ENCODE data around the gene SLC36A3. TPM values are rescaled to one million over a fixed set of nuclear protein-coding genes. Genes with fewer than 3 reads are reported as not detected.
A peak's percentile ranks its signal among the peaks of the same experiment; 100 is the strongest.
"Not testable (repeated sequence)": the region's sequence is repeated elsewhere in the genome, so short reads cannot be mapped to it uniquely, and the experiment has no call there.

The SLC36A3 gene
- total RNA-seq, 2 donors from 2014 or later = not detected

DNA sequence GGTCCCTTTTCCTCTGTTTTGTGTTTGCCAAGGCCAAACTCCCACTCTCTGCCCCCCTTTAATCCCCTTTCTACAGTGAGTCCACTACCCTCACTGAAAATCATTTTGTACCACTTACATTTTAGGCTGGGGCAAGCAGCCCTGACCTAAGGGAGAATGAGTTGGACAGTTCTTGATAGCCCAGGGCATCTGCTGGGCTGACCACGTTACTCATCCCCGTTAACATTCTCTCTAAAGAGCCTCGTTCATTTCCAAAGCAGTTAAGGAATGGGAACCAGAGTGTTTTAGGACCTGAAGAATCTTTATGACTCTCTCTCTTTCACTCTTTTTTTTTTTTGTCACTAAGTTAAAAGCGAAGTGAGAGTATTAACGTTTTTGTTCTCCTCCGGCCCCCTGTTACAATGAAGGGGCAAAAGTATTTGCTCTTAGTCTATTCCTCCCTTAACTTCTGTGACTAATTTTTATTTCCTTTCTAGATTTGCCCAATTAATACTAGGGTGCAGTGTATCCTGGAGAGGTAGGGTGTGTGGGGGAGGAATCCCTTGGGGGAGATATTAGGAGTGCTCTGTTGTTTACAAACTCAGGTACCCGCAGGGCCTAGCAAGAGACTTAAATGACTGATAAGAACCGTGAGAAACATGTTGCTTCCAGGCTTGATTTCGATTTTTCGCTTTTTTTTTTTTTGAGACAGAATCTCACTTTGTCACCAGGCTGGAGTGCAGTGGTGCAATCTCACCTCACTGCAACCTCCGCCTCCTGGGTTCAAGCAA is 35.9 kb downstream of the SLC36A3 start:
- Mint-ChIP-seq H3K27ac (no peak overlapping the region), H3K36me3 (ENCODE audit: low read depth) (peaks cover 3% of the 10 kb centered on the region), H3K27me3 (no peaks in the 10 kb centered on the region)

GRCh38 chr5:151264113-151264512 is 39.5 kb downstream of the SLC36A3 start:
- H3K4me1 Mint-ChIP-seq = peaks cover 11% of the 10 kb centered on the region
- no peaks in the 10 kb centered on the region for H3K9me3 ChIP-seq (ENCODE audit: control insufficient read depth, low read length, poor library complexity, severe bottlenecking)
- H3K36me3 Mint-ChIP-seq (ENCODE audit: low read depth) = peaks cover 3% of the 10 kb centered on the region
- peak overlapping the region; percentile 69 for H3K27ac Mint-ChIP-seq
- ATAC-seq (no peak), DNase-seq (no peak)
- H3K4me3 Mint-ChIP-seq = no peak overlapping the region
- H3K27me3 Mint-ChIP-seq = no peaks in the 10 kb centered on the region

More for the DNA sequence above, 35.9 kb downstream of the SLC36A3 start:
- H3K4me3 Mint-ChIP-seq = no peak overlapping the region
- no peak for DNase-seq
- no peaks in the 10 kb centered on the region for H3K9me3 ChIP-seq (ENCODE audit: control insufficient read depth, low read length, poor library complexity, severe bottlenecking)
- H3K4me1 Mint-ChIP-seq = peaks cover 7% of the 10 kb centered on the region
- ATAC-seq = no peak

GRCh38 chr5:151262532-151262931 is 41.0 kb downstream of the SLC36A3 start:
- DNase-seq = no peak
- H3K9me3 ChIP-seq (ENCODE audit: control insufficient read depth, low read length, poor library complexity, severe bottlenecking) = no peaks in the 10 kb centered on the region
- peaks cover 17% of the 10 kb centered on the region for H3K4me1 Mint-ChIP-seq
- H3K27ac Mint-ChIP-seq = no peak overlapping the region
- peaks cover 3% of the 10 kb centered on the region for H3K36me3 Mint-ChIP-seq (ENCODE audit: low read depth)
- no peaks in the 10 kb centered on the region for H3K27me3 Mint-ChIP-seq
- no peak for ATAC-seq
- no peak overlapping the region for H3K4me3 Mint-ChIP-seq

- H3K36me3 Mint-ChIP-seq (ENCODE audit: low read depth) = peaks cover 2% of the 10 kb centered on the region
- H3K27me3 Mint-ChIP-seq = no peaks in the 10 kb centered on the region
- H3K4me1 Mint-ChIP-seq = peaks cover 25% of the 10 kb centered on the region
- H3K4me3 Mint-ChIP-seq = no peak overlapping the region
- no peaks in the 10 kb centered on the region for H3K9me3 ChIP-seq (ENCODE audit: control insufficient read depth, low read length, poor library complexity, severe bottlenecking)
- no peak for ATAC-seq
- H3K27ac Mint-ChIP-seq = no peak overlapping the region
- no peak for DNase-seq
Observed at GRCh38 chr5:151259931-151260330, 43.6 kb downstream of the SLC36A3 start.

- peak overlapping the region; percentile 14 for H3K27ac Mint-ChIP-seq
Observed at GRCh38 chr5:151258816-151259215, 44.8 kb downstream of the SLC36A3 start.

GRCh38 chr5:151258201-151258611 is 45.4 kb downstream of the SLC36A3 start:
- no peak for DNase-seq
- H3K9me3 ChIP-seq (ENCODE audit: control insufficient read depth, low read length, poor library complexity, severe bottlenecking) = no peaks in the 10 kb centered on the region
- ATAC-seq = no peak
- Mint-ChIP-seq H3K27me3 (no peaks in the 10 kb centered on the region), H3K4me1 (peaks cover 29% of the 10 kb centered on the region), H3K36me3 (ENCODE audit: low read depth) (no peaks in the 10 kb centered on the region), H3K27ac (peak overlapping the region; percentile 14), H3K4me3 (no peak overlapping the region)

More at GRCh38 chr5:151258816-151259215, 44.8 kb downstream of the SLC36A3 start:
- DNase-seq (no peak), ATAC-seq (no peak)
- no peak overlapping the region for H3K4me3 Mint-ChIP-seq
- H3K36me3 Mint-ChIP-seq (ENCODE audit: low read depth) = no peaks in the 10 kb centered on the region
- no peaks in the 10 kb centered on the region for H3K9me3 ChIP-seq (ENCODE audit: control insufficient read depth, low read length, poor library complexity, severe bottlenecking)
- H3K27me3 Mint-ChIP-seq = no peaks in the 10 kb centered on the region
- peaks cover 23% of the 10 kb centered on the region for H3K4me1 Mint-ChIP-seq

DNA sequence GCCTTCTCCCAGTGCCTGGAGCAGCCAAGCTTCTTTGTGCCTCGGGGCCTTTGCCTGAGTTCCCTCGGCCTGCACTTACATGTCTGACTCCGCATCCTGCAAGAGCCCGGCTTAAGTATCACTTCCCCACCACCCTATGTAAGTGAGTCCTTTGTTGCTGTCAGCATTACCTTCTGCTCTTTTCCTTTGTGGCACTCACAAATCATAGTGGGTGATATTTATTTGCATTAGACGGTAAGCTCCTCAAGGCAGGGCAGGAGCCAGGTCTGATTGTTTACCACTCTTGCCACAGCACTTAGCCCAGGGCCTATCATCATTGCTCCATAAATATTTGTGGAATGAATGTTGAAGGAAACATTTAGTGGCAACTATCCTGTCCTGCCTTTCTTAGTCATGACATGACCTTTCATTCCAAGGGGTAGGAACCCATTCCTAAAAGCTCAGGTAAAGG is 45.8 kb downstream of the SLC36A3 start:
- Mint-ChIP-seq H3K27ac (peak overlapping the region; percentile 74), H3K4me3 (peak overlapping the region; percentile 13), H3K4me1 (peaks cover 31% of the 10 kb centered on the region), H3K36me3 (ENCODE audit: low read depth) (no peaks in the 10 kb centered on the region), H3K27me3 (no peaks in the 10 kb centered on the region)
- DNase-seq (no peak), ATAC-seq (no peak)
- no peaks in the 10 kb centered on the region for H3K9me3 ChIP-seq (ENCODE audit: control insufficient read depth, low read length, poor library complexity, severe bottlenecking)

GRCh38 chr5:151255621-151256286 is 47.8 kb downstream of the SLC36A3 start:
- Mint-ChIP-seq H3K27ac (no peak overlapping the region), H3K4me1 (peaks cover 35% of the 10 kb centered on the region), H3K36me3 (ENCODE audit: low read depth) (no peaks in the 10 kb centered on the region), H3K4me3 (no peak overlapping the region), H3K27me3 (no peaks in the 10 kb centered on the region)
- DNase-seq (no peak), ATAC-seq (no peak)
- H3K9me3 ChIP-seq (ENCODE audit: control insufficient read depth, low read length, poor library complexity, severe bottlenecking) = no peaks in the 10 kb centered on the region

DNA sequence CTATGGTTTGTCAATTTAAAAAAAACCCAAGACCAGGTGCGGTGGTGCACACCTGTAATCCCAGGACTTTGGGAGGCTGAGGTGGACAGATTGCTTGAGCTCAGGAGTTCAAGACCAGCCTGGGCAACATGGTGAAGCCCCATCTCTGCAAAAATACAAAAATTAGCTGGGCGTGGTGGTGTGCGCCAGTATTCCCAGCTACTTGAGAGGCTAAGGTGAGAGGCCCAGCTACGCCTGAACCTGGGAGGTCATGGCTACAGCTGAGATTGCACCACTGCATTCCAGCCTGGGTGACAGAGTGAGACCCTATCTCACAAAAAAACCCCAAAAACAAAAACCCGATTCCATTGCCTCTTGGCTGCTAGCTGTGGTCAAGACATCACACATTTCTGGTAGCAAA is 48.6 kb downstream of the SLC36A3 start:
- not testable (repeated sequence) for H3K27me3 Mint-ChIP-seq; H3K36me3 Mint-ChIP-seq (ENCODE audit: low read depth); H3K9me3 ChIP-seq (ENCODE audit: control insufficient read depth, low read length, poor library complexity, severe bottlenecking); H3K4me3 Mint-ChIP-seq; H3K27ac Mint-ChIP-seq; ATAC-seq; DNase-seq
- H3K4me1 Mint-ChIP-seq = peaks cover 42% of the 10 kb centered on the region

- H3K9me3 ChIP-seq (ENCODE audit: control insufficient read depth, low read length, poor library complexity, severe bottlenecking) = no peaks in the 10 kb centered on the region
- ATAC-seq (no peak), DNase-seq (no peak)
- H3K27me3 Mint-ChIP-seq = no peaks in the 10 kb centered on the region
- H3K36me3 Mint-ChIP-seq (ENCODE audit: low read depth) = peaks cover 2% of the 10 kb centered on the region
- H3K4me3 Mint-ChIP-seq = no peak overlapping the region
- H3K4me1 Mint-ChIP-seq = peaks cover 41% of the 10 kb centered on the region
- H3K27ac Mint-ChIP-seq = no peak overlapping the region
Observed at GRCh38 chr5:151254556-151254955, 49.0 kb downstream of the SLC36A3 start.

DNA sequence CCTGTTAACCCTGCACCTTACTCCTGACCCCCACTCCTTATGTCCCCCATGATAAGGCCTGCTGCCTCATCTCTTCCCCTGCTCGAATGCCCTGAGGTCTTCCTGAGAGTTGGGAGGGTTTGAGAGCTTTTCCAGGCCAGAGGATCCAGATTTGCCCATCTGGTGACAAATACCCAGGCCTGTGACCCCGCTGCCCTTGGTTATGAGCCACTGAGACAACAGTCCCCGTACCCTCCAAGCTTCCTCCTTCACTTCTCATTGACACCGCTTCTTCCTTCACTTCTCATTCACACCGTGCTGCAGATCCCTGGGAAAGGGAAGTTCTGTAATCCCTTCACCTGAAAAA is 50.0 kb downstream of the SLC36A3 start:
- Mint-ChIP-seq H3K36me3 (ENCODE audit: low read depth) (peaks cover 2% of the 10 kb centered on the region), H3K27ac (peak overlapping the region; percentile 96), H3K4me3 (peak overlapping the region; percentile 94), H3K27me3 (no peaks in the 10 kb centered on the region), H3K4me1 (peaks cover 39% of the 10 kb centered on the region)
- no peaks in the 10 kb centered on the region for H3K9me3 ChIP-seq (ENCODE audit: control insufficient read depth, low read length, poor library complexity, severe bottlenecking)
- DNase-seq (no peak), ATAC-seq (no peak)

DNA sequence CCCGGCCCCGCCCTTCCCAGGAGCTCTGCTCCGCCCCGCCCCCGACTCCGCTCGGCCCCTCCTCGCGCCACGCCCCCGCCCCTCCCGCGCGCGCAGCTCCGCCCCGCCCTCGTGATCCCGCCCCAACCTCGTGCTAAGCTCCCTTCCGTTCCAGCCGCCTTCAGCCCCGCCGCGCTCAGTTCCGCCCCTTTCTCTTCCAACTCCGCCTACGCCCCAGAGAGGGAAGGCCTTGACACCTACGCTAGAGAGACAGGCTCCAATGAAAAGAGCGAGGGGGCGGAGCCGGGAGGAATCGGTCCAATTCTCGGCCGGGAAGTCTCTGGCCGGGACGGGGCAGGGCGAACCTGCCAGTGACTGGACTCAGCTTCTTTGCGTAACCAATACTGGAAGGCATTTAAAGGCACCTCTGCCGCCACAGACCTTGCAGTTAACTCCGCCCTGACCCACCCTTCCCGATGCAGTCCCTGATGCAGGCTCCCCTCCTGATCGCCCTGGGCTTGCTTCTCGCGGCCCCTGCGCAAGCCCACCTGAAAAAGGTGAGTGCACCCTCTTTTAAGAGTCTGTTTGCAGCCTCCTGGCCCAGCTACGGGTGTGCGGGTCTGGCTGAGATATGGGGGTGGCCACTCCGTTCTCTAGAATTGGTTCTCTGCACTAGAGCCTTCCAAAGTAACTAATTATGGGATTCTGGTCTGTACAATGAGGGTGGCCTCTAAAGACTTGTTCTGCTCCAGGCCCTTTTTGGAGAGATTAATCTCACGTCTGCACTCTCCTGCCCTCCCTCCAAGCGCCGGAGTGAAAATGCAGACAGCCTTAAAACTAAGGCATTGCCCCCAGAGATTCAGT is 50.6 kb downstream of the SLC36A3 start, which contains the start of gene GM2A:
GM2A (plus strand) TSS at position 424 of the 843 bp plus-strand sequence; CDS start at position 456, 32 bp downstream.
- H3K27me3 Mint-ChIP-seq = no peaks in the 10 kb centered on the region
- no peaks in the 10 kb centered on the region for H3K9me3 ChIP-seq (ENCODE audit: control insufficient read depth, low read length, poor library complexity, severe bottlenecking)
- peak within 1 kb of the TSS; percentile 94 for H3K4me3 Mint-ChIP-seq
- H3K36me3 Mint-ChIP-seq (ENCODE audit: low read depth) = peaks cover 2% of the 10 kb centered on the region
- DNase-seq (peak; percentile 94 to 99 (median 97)), ATAC-seq (peak; percentile 97)
- H3K27ac Mint-ChIP-seq = peak within 1 kb of the TSS; percentile 96
- peaks cover 38% of the 10 kb centered on the region for H3K4me1 Mint-ChIP-seq

- no peaks in the 10 kb centered on the region for H3K9me3 ChIP-seq (ENCODE audit: control insufficient read depth, low read length, poor library complexity, severe bottlenecking)
- H3K4me3 Mint-ChIP-seq = peak overlapping the region; percentile 94
- H3K36me3 Mint-ChIP-seq (ENCODE audit: low read depth) = peaks cover 2% of the 10 kb centered on the region
- ATAC-seq (no peak), DNase-seq (no peak)
- H3K4me1 Mint-ChIP-seq = peaks cover 31% of the 10 kb centered on the region
- no peaks in the 10 kb centered on the region for H3K27me3 Mint-ChIP-seq
- peak overlapping the region; percentile 96 for H3K27ac Mint-ChIP-seq
Observed at GRCh38 chr5:151251621-151252020, 51.9 kb downstream of the SLC36A3 start.

Measured in T-helper 17 cell (primary cell).